HG03066 (cell line): Measurements from ENCODE around the gene B2M.
"Not testable (repeated sequence)": the region's sequence is repeated elsewhere in the genome, so short reads cannot be mapped to it uniquely, and the experiment has no call there.

Experiments
- ATAC-seq: cut with Tn5 transposase; IDR thresholded peaks from one replicate; pipeline ENCODE4 v1.9.1; 2021; ENCODE audit warnings: low read depth; ENCODE audit not compliant: unreplicated experiment

The B2M gene

DNA sequence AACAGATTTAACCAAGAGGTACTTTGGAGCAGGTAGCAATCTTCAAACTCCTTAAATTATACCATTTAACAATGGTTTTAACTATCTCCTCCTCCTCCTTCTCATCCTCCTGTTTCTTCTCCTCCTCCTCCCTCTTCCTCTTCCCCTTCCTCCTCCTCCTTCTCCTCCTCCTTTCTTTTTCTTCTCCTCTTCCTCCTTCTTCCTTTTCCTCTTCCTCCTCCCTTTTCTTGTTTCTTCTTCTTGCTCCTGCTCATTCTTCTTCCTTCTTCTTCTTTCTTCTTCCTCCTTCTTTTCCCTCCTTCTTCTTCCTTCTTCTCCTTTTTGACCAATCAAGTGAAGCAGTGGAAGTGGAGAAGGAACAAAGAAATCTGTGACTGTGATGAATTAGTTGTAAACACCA lies 14.3 kb upstream of the B2M start:
- ATAC-seq = no peak

DNA sequence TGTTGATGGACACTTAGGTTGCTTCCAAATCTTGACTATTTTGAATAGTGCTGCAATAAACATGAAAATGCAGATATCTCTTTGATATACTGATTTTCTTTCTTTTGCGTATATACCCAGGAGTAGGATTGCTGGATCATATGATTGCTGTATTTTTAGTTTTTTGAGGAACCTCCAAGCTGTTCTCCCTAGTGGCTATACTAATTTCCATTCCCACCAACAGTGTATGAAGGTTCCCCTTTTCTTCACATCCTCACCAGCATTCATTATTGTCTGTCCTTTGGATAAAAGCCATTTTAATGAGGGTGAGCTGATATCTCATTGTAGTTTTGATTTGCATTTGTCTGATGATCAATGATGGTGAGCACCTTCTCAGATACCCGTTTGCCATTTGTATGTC lies 12.7 kb upstream of the B2M start:
- no peak for ATAC-seq

DNA sequence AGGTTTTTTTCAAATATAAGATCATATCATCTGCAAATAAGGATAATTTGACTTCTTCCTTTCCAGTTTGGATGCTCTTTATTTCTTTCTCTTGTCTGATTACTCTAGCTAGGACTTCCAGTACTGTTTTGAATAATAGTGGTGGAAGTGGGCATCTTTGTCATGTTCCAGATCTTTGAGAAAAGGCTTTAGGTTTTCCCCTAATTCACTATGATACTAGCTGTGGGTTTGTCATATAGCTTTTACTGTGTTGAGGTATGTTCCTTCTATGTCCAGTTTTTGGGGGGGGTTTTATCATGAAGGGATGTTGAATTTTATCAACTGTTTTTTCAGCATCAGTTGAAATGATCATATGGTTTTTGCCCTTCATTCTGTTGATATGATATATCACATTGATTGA lies 10.6 kb upstream of the B2M start:
- ATAC-seq = not testable (repeated sequence)

- ATAC-seq = no peak
These were observed 5.3 kb upstream of the B2M start for GRCh38 chr15:44705986-44706385.

DNA sequence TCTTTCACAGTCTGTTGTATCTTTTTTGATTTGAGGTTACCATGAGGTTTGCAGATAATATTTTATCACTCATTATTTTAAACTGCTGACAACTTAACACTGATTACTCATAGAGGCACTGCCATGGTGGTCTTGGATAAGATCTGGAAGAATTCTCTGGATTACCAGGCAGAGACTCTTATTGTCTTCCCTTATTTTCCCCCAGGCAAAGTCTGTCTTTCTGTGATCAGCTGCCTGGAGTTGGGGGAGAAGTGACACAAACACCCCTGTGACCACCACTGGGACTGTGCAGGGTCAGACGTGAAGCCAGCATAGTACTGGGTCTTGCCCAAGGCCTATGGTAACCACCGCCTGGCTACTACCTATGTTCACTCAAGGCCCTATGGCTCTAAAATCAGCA lies 4.9 kb upstream of the B2M start:
- no peak for ATAC-seq

DNA sequence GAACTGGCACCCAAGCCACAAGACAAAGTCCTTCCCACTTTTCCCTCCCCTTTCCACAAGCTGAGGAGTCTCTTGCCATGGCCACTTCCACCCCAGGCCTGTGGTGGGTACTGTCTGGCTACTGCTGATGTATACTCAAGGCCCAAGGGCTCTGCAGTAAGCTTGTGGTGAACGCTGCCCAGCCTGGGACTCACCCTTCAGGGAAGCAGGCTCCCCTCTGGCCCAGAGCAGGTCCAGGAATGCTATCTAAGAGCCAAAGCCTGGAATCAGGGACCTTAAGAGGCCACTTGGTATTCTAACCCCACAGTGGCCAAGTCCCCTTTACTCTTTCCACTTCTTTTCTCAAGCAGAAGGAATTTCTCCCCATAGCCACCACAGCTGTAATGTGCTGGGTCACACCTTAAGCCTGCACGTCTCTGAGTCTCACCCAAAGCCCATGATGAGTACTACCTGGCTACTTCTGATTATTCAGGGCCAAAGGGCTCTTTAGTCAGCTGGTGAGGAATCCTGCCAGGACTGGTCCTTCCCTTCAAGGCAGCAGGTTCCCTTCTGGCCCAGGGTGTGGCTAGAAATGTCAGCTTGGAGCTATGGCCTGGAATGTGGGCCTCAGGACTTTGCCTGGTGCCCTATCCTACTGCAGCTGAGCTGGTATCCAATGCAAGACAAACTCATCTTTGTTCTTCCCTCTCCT lies 4.2 kb upstream of the B2M start:
- no peak for ATAC-seq

GRCh38 chr15:44710236-44711095 lies 851 bp upstream of the B2M start:
- no peak for ATAC-seq

DNA sequence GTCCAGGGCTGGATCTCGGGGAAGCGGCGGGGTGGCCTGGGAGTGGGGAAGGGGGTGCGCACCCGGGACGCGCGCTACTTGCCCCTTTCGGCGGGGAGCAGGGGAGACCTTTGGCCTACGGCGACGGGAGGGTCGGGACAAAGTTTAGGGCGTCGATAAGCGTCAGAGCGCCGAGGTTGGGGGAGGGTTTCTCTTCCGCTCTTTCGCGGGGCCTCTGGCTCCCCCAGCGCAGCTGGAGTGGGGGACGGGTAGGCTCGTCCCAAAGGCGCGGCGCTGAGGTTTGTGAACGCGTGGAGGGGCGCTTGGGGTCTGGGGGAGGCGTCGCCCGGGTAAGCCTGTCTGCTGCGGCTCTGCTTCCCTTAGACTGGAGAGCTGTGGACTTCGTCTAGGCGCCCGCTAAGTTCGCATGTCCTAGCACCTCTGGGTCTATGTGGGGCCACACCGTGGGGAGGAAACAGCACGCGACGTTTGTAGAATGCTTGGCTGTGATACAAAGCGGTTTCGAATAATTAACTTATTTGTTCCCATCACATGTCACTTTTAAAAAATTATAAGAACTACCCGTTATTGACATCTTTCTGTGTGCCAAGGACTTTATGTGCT lies 527 bp downstream of the B2M start:
- ATAC-seq = peak; percentile 23

- ATAC-seq = no peak
These were observed 1.2 kb downstream of the B2M start for GRCh38 chr15:44712346-44713005.

DNA sequence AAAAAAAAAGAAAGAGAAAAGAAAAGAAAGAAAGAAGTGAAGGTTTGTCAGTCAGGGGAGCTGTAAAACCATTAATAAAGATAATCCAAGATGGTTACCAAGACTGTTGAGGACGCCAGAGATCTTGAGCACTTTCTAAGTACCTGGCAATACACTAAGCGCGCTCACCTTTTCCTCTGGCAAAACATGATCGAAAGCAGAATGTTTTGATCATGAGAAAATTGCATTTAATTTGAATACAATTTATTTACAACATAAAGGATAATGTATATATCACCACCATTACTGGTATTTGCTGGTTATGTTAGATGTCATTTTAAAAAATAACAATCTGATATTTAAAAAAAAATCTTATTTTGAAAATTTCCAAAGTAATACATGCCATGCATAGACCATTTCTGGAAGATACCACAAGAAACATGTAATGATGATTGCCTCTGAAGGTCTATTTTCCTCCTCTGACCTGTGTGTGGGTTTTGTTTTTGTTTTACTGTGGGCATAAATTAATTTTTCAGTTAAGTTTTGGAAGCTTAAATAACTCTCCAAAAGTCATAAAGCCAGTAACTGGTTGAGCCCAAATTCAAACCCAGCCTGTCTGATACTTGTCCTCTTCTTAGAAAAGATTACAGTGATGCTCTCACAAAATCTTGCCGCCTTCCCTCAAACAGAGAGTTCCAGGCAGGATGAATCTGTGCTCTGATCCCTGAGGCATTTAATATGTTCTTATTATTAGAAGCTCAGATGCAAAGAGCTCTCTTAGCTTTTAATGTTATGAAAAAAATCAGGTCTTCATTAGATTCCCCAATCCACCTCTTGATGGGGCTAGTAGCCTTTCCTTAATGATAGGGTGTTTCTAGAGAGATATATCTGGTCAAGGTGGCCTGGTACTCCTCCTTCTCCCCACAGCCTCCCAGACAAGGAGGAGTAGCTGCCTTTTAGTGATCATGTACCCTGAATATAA lies 2.0 kb downstream of the B2M start:
- ATAC-seq = no peak

DNA sequence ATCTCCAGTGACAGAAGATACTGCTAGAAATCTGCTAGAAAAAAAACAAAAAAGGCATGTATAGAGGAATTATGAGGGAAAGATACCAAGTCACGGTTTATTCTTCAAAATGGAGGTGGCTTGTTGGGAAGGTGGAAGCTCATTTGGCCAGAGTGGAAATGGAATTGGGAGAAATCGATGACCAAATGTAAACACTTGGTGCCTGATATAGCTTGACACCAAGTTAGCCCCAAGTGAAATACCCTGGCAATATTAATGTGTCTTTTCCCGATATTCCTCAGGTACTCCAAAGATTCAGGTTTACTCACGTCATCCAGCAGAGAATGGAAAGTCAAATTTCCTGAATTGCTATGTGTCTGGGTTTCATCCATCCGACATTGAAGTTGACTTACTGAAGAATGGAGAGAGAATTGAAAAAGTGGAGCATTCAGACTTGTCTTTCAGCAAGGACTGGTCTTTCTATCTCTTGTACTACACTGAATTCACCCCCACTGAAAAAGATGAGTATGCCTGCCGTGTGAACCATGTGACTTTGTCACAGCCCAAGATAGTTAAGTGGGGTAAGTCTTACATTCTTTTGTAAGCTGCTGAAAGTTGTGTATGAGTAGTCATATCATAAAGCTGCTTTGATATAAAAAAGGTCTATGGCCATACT lies 4.0 kb downstream of the B2M start:
- ATAC-seq = no peak

DNA sequence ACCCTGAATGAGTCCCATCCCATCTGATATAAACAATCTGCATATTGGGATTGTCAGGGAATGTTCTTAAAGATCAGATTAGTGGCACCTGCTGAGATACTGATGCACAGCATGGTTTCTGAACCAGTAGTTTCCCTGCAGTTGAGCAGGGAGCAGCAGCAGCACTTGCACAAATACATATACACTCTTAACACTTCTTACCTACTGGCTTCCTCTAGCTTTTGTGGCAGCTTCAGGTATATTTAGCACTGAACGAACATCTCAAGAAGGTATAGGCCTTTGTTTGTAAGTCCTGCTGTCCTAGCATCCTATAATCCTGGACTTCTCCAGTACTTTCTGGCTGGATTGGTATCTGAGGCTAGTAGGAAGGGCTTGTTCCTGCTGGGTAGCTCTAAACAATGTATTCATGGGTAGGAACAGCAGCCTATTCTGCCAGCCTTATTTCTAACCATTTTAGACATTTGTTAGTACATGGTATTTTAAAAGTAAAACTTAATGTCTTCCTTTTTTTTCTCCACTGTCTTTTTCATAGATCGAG lies 4.5 kb downstream of the B2M start:
- ATAC-seq = no peak

DNA sequence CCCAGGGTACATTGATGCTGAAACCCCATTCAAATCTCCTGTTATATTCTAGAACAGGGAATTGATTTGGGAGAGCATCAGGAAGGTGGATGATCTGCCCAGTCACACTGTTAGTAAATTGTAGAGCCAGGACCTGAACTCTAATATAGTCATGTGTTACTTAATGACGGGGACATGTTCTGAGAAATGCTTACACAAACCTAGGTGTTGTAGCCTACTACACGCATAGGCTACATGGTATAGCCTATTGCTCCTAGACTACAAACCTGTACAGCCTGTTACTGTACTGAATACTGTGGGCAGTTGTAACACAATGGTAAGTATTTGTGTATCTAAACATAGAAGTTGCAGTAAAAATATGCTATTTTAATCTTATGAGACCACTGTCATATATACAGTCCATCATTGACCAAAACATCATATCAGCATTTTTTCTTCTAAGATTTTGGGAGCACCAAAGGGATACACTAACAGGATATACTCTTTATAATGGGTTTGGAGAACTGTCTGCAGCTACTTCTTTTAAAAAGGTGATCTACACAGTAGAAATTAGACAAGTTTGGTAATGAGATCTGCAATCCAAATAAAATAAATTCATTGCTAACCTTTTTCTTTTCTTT lies 5.8 kb downstream of the B2M start:
- no peak for ATAC-seq

- ATAC-seq = no peak
These were observed 7.0 kb downstream of the B2M start for GRCh38 chr15:44718180-44718926.

GRCh38 chr15:44718927-44719292 lies 7.6 kb downstream of the B2M start:
- ATAC-seq = no peak

DNA sequence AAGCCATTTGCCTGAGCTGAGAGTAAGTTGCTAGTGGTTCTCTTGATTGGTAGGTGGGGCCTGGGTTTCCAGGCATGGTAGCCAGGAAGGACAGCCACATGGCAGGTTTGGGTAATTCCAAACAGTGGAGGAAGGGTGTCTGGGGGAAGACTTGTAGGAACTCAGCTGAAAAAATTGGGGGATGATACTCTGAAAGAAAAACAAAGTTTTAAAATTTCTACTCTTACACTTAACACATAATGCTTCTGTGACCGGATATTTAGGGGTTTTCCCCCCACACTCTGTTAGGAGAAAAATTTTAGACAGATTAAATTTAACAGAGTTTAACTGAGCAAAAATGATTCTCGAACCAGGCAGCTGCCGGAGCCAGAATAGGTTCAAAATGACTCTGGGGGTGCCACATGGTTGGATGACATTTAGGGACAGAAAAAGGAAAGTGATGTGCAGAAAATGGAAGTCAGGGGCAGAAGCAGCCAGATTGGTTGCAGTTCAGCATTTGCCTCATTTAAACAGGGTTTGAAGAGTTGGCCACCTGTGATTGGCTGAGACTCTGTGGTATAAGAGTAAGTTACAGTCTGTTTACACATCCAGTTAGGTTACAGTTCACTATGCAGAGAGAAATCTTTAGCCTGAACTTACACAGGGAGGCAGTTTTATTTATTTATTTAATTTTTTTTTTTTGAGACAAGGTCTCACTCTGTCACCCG lies 8.1 kb downstream of the B2M start:
- ATAC-seq = peak; percentile 55

- ATAC-seq = not testable (repeated sequence)
These were observed 8.7 kb downstream of the B2M start for GRCh38 chr15:44720000-44720435.
